Measurements from ENCODE around the gene SYP.
"Not testable (repeated sequence)": the region's sequence is repeated elsewhere in the genome, so short reads cannot be mapped to it uniquely, and the experiment has no call there.

The SYP gene

DNA sequence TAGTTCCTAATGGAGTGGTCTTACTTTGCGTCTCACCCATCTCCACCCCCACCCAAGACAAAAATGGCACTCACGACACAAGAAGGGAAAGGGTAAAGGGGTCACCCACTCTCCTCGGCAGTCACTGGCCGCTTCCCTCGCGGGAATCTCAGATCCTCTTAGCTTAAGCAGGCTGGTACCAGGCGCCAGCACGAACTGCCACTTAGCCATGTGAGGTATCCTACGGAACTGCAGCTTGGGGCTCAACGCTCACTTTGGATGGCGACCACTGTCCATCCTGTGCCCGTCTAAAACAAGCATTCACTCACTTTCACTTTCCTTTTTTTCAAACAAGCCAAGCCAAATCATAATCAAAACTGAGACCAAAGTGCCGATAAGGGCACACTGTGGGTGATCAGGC, 52.1 kb downstream of the SYP start:
- no peak for TF ChIP-seq EZH2phosphoT487 (IDR thresholded peaks at IDR 0.05; ENCODE audit: low read depth)
- TF ChIP-seq, protein P1, sequence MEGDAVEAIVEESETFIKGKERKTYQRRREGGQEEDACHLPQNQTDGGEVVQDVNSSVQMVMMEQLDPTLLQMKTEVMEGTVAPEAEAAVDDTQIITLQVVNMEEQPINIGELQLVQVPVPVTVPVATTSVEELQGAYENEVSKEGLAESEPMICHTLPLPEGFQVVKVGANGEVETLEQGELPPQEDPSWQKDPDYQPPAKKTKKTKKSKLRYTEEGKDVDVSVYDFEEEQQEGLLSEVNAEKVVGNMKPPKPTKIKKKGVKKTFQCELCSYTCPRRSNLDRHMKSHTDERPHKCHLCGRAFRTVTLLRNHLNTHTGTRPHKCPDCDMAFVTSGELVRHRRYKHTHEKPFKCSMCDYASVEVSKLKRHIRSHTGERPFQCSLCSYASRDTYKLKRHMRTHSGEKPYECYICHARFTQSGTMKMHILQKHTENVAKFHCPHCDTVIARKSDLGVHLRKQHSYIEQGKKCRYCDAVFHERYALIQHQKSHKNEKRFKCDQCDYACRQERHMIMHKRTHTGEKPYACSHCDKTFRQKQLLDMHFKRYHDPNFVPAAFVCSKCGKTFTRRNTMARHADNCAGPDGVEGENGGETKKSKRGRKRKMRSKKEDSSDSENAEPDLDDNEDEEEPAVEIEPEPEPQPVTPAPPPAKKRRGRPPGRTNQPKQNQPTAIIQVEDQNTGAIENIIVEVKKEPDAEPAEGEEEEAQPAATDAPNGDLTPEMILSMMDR (IDR thresholded peaks at IDR 0.05; ENCODE audit: low read depth, low read length): no peak
- Histone ChIP-seq H3K9ac (ENCODE audit: low read length) (no peak overlapping the region), H2AFZ (ENCODE audit: low read depth, low read length) (no peak overlapping the region), H3K36me3 (replicated peaks; ENCODE audit: low read depth, low read length) (no peaks in the 10 kb centered on the region), H3K4me2 (ENCODE audit: low read length) (no peak overlapping the region), H4K20me1 (ENCODE audit: insufficient read depth, low read length) (no peaks in the 10 kb centered on the region), H3K4me1 (ENCODE audit: low read length) (peaks cover 11% of the 10 kb centered on the region), H3K9me3 (ENCODE audit: insufficient read depth, low read length) (no peaks in the 10 kb centered on the region), H3K4me3 (ENCODE audit: low read length) (no peak overlapping the region), H3K79me2 (ENCODE audit: low read length) (no peaks in the 10 kb centered on the region), H3K27ac (ENCODE audit: low read length) (no peak overlapping the region), H3K27me3 (ENCODE audit: low read depth, low read length) (no peaks in the 10 kb centered on the region)

DNA sequence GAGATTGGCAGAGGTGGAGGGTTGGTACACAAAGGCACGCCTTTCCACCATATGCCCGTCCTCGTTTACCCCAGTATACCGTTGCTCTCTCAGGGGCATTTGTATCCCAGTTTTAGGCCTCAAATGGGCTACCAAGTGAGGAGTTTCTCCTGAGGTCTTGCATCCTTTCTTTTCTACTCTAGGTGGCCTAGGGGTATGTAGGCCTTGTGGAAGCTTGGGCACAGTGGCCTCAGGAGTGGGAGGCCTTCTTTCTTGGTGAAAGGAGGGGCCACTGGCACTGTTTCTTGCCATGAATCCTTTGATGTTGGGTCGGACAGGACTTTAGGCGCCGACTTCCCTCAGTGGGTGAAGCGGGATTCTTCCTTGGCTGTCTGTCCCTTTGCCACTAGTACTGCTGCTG, 52.7 kb downstream of the SYP start:
- TF ChIP-seq, protein P1 (IDR thresholded peaks at IDR 0.05; ENCODE audit: low read depth, low read length): no peak
- Histone ChIP-seq H3K9ac (ENCODE audit: low read length) (no peak overlapping the region), H3K79me2 (ENCODE audit: low read length) (no peaks in the 10 kb centered on the region), H2AFZ (ENCODE audit: low read depth, low read length) (no peak overlapping the region), H3K36me3 (replicated peaks; ENCODE audit: low read depth, low read length) (no peaks in the 10 kb centered on the region), H3K4me2 (ENCODE audit: low read length) (no peak overlapping the region), H3K4me1 (ENCODE audit: low read length) (peaks cover 11% of the 10 kb centered on the region), H3K4me3 (ENCODE audit: low read length) (no peak overlapping the region), H3K9me3 (ENCODE audit: insufficient read depth, low read length) (no peaks in the 10 kb centered on the region), H4K20me1 (ENCODE audit: insufficient read depth, low read length) (no peaks in the 10 kb centered on the region), H3K27me3 (ENCODE audit: low read depth, low read length) (no peaks in the 10 kb centered on the region), H3K27ac (ENCODE audit: low read length) (no peak overlapping the region)

DNA sequence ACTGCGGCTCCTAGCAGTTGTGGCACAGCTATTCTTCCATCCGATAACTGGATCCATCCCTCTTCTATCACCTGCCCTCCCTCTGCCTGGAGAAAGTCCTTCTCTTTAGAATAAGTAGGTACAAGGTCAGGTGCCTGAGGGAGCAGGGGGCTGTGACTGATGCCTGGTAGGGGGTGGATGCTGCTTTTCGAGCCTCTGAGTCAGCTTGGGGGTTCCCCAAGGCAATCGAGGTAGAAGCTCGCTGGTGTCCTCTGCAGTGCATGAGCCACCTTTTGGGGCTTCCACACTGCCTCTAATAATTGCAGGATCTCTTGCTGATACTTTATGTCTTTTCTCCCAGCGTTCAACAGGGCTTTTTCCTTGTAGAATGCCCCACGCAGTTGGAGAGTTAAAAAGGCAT, 56.8 kb downstream of the SYP start:
- H3K4me3 ChIP-seq (ENCODE audit: low read length); H3K79me2 ChIP-seq (ENCODE audit: low read length); H3K27me3 ChIP-seq (ENCODE audit: low read depth, low read length); H3K36me3 ChIP-seq (replicated peaks; ENCODE audit: low read depth, low read length); H2AFZ ChIP-seq (ENCODE audit: low read depth, low read length); H3K9ac ChIP-seq (ENCODE audit: low read length); H4K20me1 ChIP-seq (ENCODE audit: insufficient read depth, low read length); H3K27ac ChIP-seq (ENCODE audit: low read length); H3K4me1 ChIP-seq (ENCODE audit: low read length); H3K4me2 ChIP-seq (ENCODE audit: low read length): not testable (repeated sequence)
- H3K9me3 ChIP-seq (ENCODE audit: insufficient read depth, low read length): peaks cover 18% of the 10 kb centered on the region; the same call in 1 of the 2 replicates

DNA sequence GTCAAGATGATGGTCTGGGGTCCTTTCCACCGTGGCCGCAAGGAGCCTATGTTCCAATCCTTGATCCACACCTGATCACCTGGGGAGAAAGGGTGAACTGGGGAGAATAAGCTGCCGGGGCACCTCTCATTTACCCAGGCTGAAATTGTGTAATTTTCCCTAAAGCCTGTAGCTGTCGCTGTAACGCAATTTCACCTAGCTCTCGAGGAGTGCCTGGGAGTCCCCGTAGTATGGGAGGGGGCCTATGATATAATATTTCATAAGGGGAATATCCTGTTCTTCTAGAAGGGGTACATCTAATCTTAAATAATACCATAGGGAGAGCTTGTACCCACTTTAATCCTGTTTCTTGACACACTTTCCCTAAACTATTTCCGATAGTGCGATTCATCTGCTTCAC, 57.7 kb downstream of the SYP start:
- H4K20me1 ChIP-seq (ENCODE audit: insufficient read depth, low read length); H2AFZ ChIP-seq (ENCODE audit: low read depth, low read length); H3K4me2 ChIP-seq (ENCODE audit: low read length); H3K27ac ChIP-seq (ENCODE audit: low read length); H3K36me3 ChIP-seq (replicated peaks; ENCODE audit: low read depth, low read length); H3K4me1 ChIP-seq (ENCODE audit: low read length); H3K4me3 ChIP-seq (ENCODE audit: low read length); H3K79me2 ChIP-seq (ENCODE audit: low read length); H3K27me3 ChIP-seq (ENCODE audit: low read depth, low read length); H3K9ac ChIP-seq (ENCODE audit: low read length): not testable (repeated sequence)
- TF ChIP-seq, protein P1 (IDR thresholded peaks at IDR 0.05; ENCODE audit: low read depth, low read length): peak; percentile 15
- peaks cover 18% of the 10 kb centered on the region; the same call in 1 of the 2 replicates for H3K9me3 ChIP-seq (ENCODE audit: insufficient read depth, low read length)

DNA sequence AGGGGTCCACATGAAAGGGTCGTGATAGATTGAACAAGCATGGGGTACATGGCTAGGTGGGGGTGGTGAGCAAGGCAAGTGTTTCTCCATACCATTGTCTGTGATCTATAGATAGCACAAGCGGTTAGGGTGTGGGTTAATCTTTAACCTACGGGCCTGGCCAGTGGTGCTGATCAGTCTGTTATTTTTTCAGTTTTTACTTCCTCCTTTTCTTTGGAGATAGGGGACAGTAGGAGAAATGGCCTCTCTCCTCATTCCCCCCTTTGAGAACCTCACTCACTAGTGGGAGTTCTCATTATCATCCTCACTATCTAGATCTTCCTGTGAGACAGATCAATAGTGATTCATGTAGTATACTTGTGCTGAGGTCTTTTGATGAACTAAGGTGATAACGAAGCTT, 60.3 kb downstream of the SYP start:
- H3K27ac ChIP-seq (ENCODE audit: low read length): no peak overlapping the region
- no peak overlapping the region for H2AFZ ChIP-seq (ENCODE audit: low read depth, low read length)
- no peak overlapping the region for H3K4me2 ChIP-seq (ENCODE audit: low read length)
- H3K9me3 ChIP-seq (ENCODE audit: insufficient read depth, low read length): peaks cover 18% of the 10 kb centered on the region; the same call in 1 of the 2 replicates
- no peaks in the 10 kb centered on the region for H4K20me1 ChIP-seq (ENCODE audit: insufficient read depth, low read length)
- H3K9ac ChIP-seq (ENCODE audit: low read length): no peak overlapping the region
- H3K36me3 ChIP-seq (replicated peaks; ENCODE audit: low read depth, low read length): no peaks in the 10 kb centered on the region
- H3K27me3 ChIP-seq (ENCODE audit: low read depth, low read length): no peaks in the 10 kb centered on the region
- H3K4me3 ChIP-seq (ENCODE audit: low read length): no peak overlapping the region
- H3K79me2 ChIP-seq (ENCODE audit: low read length): no peaks in the 10 kb centered on the region
- TF ChIP-seq, protein P1 (IDR thresholded peaks at IDR 0.05; ENCODE audit: low read depth, low read length): no peak
- TF ChIP-seq EZH2phosphoT487 (IDR thresholded peaks at IDR 0.05; ENCODE audit: low read depth): no peak
- no peaks in the 10 kb centered on the region for H3K4me1 ChIP-seq (ENCODE audit: low read length)
